Uterus (tissue), 2 donors: ENCODE measurements around the gene IFT57.

Experiments
- CTCF ChIP-seq, 4 experiments: fragments of 200-600 bp in 2 of 4; fragments of 450-650 bp in 2 of 4; sonication (generic) in 2 of 4; IDR thresholded peaks; one replicate each; pipeline ENCODE4 v1.5.1; 2016 to 2019; ENCODE audit warnings: antibody characterized with exemption in 4 of 4, mild to moderate bottlenecking in 2 of 4, moderate library complexity in 1 of 4
- POLR2A ChIP-seq, 2 donors: fragments of 450-650 bp; IDR thresholded peaks; one replicate each; pipeline ENCODE4 v1.6.1; 2016; ENCODE audit warnings: antibody characterized with exemption in 2 of 2, mild to moderate bottlenecking in 1 of 2, moderate library complexity in 1 of 2

DNA sequence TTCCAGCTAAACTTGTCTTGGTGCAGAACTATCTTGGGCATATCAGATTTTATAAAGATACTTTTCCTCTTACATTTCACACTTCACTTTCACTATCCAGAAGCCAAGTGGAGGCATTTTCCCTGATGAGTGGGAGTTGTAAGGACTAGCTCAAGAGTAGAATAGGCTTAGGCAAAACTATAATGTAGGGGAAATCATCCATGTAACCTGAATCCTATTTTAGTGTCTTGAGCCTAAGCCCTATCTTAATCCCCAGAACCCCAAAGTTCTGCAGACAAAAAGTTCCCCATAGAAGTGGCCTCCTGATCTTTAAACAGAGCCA, 89.2 kb downstream of the IFT57 start:
- TF ChIP-seq CTCF (IDR thresholded peaks at IDR 0.05), result no peak
- no peak for TF ChIP-seq POLR2A (IDR thresholded peaks at IDR 0.05)
